ENCODE measurements around the gene RNF213. TPM values are rescaled to one million over a fixed set of nuclear protein-coding genes. Genes with fewer than 3 reads are reported as not detected.

RNF213 gene
- total RNA-seq, 6 experiments from 2014 or later: 59.1 to 87.7 (median 73.0) TPM

DNA sequence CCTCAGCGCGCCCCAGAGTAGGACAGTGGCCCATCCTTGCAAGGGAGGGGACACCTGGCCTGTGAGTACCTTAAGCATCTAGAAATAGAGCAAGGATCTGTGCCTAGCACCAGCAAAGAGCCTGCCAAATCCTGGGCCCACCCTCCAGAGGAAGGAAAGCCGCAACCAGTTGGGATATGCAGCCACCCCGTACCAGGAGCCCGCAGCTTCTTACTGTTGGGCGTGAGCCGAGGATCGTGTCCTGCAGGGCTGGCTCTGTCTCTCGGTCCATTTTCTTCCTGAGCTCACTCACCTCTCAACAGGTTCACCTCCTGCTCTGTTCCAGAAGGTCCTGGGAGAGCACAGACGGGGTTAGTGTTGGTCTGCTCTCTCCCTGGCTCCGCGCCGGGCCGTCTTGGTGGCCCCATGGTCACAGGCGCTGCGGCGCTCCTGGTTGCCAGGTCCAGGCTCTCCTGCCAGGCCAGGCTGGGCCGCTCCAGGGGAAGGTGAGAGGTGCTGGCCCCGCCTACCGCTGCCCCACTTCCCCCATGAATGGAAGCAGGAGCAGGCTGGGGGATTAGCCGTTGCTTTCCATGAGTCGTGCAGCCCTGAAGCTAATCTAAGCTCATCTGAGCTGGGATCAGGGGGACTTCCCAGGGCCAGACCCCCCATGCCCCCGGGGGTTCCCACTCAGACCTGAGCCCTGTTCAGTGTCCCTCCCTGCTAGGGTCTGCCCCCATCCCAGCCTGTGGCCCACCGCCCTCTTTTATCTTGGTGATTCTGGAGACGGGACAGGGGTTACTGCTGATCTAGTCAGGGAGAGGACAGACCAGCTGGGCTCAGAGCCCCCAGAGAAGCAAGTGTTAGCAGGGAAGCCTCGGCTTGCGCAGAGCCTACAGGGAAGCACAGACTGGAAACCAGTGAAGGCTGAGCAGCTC lies 167.0 kb downstream of the RNF213 start:
- intact Hi-C loops (cut with DNase I): loop anchor here (5.0 to 10.0 kb wide), 2 partner anchors 147 to 555 kb away; no protein-coding TSS in a partner anchor
- H3K4me1 ChIP-seq: no peaks in the 10 kb centered on the region
- H3K27me3 ChIP-seq: no peaks in the 10 kb centered on the region
- H3K27ac ChIP-seq: no peak overlapping the region
- no peak overlapping the region for H3K4me3 ChIP-seq
- ATAC-seq (no peak), DNase-seq (peak in 2 of 3 donors; percentile 20 to 35)
- TF ChIP-seq, protein P1, sequence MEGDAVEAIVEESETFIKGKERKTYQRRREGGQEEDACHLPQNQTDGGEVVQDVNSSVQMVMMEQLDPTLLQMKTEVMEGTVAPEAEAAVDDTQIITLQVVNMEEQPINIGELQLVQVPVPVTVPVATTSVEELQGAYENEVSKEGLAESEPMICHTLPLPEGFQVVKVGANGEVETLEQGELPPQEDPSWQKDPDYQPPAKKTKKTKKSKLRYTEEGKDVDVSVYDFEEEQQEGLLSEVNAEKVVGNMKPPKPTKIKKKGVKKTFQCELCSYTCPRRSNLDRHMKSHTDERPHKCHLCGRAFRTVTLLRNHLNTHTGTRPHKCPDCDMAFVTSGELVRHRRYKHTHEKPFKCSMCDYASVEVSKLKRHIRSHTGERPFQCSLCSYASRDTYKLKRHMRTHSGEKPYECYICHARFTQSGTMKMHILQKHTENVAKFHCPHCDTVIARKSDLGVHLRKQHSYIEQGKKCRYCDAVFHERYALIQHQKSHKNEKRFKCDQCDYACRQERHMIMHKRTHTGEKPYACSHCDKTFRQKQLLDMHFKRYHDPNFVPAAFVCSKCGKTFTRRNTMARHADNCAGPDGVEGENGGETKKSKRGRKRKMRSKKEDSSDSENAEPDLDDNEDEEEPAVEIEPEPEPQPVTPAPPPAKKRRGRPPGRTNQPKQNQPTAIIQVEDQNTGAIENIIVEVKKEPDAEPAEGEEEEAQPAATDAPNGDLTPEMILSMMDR (IDR thresholded peaks at IDR 0.05): no peak
- no peak for TF ChIP-seq POLR2A (IDR thresholded peaks at IDR 0.05)
- H3K36me3 ChIP-seq: no peaks in the 10 kb centered on the region
- WGBS (ENCODE audit: insufficient coverage, low coverage, low lambda C conversion rate, missing lambda C conversion rate): 88% methylated on average over 8 of the region's 27 CpGs
- H3K9me3 ChIP-seq: no peaks in the 10 kb centered on the region

DNA sequence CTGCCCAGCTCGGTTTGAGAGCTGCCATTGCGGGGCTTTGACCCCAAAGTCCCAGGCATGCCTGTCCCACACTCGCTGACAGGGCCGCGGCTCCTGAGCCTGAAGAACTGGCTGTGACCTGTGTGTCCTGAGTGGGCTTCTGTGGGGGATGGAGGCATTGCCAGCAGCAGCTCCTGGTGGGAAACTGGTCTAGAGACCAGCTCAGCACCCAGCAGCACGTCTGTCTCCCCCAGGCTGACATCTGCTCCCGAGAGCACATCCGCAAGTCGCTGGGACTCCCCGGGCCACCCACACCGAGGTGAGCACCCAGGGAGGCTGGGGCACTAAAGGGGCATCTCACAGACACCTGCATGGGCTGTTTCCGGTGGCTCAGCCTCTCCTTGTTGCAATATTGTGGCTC lies 167.7 kb downstream of the RNF213 start:
- no CpG with 5 or more reads among the region's 12 CpGs for WGBS (ENCODE audit: insufficient coverage, low coverage, low lambda C conversion rate, missing lambda C conversion rate)
- DNase-seq (peak in 2 of 3 donors; percentile 13 to 43), ATAC-seq (no peak)
- intact Hi-C loops (cut with DNase I): loop anchor here (5.0 to 10.0 kb wide), 2 partner anchors 146 to 554 kb away; no protein-coding TSS in a partner anchor
- TF ChIP-seq, protein P1 (IDR thresholded peaks at IDR 0.05): no peak
- no peak for TF ChIP-seq POLR2A (IDR thresholded peaks at IDR 0.05)
- H3K27ac ChIP-seq: no peak overlapping the region
- H3K27me3 ChIP-seq: no peaks in the 10 kb centered on the region
- no peak overlapping the region for H3K4me3 ChIP-seq
- H3K4me1 ChIP-seq: no peaks in the 10 kb centered on the region
- H3K9me3 ChIP-seq: no peaks in the 10 kb centered on the region
- no peaks in the 10 kb centered on the region for H3K36me3 ChIP-seq

DNA sequence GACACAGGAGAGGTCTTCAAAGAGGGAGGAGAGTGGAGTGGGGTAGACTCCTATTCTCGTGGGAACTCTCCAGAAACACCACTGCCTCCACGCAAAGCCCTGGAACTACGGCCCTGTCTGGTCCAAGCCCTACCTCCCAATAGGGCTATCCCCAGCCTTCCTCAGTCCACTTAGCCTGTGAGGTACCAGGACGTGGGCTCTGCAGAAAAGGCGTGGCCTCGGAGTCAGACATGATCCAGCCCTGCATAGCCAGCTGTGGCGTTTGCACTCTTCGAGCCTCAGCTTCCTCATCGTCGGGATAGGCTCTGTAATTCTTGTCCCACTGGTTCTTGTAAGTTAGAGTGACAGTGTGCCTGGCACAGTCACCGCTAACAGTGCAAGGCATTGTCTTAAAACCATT lies 168.1 kb downstream of the RNF213 start:
- no peaks in the 10 kb centered on the region for H3K9me3 ChIP-seq
- H3K27me3 ChIP-seq: no peaks in the 10 kb centered on the region
- 80% methylated on average over 1 of the region's 11 CpGs for WGBS (ENCODE audit: insufficient coverage, low coverage, low lambda C conversion rate, missing lambda C conversion rate)
- intact Hi-C loops (cut with DNase I): loop anchor here (5.0 to 10.0 kb wide), 2 partner anchors 146 to 554 kb away; no protein-coding TSS in a partner anchor
- no peak for ATAC-seq
- H3K4me1 ChIP-seq: no peaks in the 10 kb centered on the region
- H3K4me3 ChIP-seq: no peak overlapping the region
- no peak overlapping the region for H3K27ac ChIP-seq
- no peak for DNase-seq
- H3K36me3 ChIP-seq: no peaks in the 10 kb centered on the region
- TF ChIP-seq, protein P1 (IDR thresholded peaks at IDR 0.05): no peak
- no peak for TF ChIP-seq POLR2A (IDR thresholded peaks at IDR 0.05)

DNA sequence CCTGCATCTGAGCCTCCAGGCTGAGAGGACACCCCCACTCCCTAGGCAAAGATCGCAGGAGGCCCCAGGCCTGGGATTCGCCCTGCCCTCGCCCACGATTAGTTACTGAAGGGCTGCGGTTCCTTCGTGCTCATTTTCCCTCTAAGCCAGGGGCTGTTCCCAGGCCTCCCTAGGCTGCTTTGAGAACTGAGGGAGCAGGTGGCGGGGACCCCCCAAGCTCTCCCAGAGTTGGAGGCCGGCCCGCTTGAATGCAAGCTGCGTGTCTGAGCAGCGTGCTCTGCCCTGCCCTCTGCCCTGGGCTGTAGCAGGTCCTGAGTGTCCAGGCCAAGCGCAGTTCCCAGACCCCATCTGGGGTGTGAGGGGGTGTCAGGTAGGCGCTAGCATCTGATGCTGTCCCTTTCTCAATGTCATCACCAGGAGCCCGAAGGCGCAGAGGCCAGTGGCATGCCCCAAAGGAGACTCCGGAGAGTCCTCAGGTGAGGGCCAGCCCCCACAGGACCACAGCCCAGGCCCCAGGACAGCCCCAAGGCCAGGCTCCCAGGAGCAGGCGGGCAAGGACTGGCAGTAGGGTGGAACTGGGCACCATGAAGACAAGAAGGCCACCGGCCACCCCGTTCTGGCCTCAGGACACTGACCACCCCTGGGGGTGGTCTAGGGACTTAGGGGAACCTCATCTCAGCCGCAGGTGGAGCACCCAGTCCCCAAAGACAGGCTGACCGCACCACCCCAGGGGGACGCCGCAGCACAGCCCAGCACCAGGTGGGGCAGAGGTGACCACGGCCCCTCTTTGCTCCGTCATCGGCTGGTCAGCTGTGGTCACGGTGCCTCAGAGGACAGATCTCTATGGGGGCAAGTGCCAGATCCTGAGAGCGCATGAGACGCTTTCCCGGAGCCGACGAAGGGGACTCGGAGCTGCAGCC lies 169.0 kb downstream of the RNF213 start:
- Histone ChIP-seq H3K27ac (no peak overlapping the region), H3K36me3 (no peaks in the 10 kb centered on the region), H3K4me3 (no peak overlapping the region), H3K4me1 (no peaks in the 10 kb centered on the region), H3K9me3 (no peaks in the 10 kb centered on the region), H3K27me3 (no peaks in the 10 kb centered on the region)
- intact Hi-C loops (cut with DNase I): loop anchor here (5.0 to 10.0 kb wide), 2 partner anchors 145 to 553 kb away; no protein-coding TSS in a partner anchor
- no peak for ATAC-seq
- WGBS (ENCODE audit: insufficient coverage, low coverage, low lambda C conversion rate, missing lambda C conversion rate): 90% methylated on average over 9 of the region's 33 CpGs
- peak in 1 of 3 donors; percentile 17 for DNase-seq
- TF ChIP-seq, protein P1 (IDR thresholded peaks at IDR 0.05): no peak
- no peak for TF ChIP-seq POLR2A (IDR thresholded peaks at IDR 0.05)
